ENCODE data around the gene PDE6H. TPM values are rescaled to one million over a fixed set of nuclear protein-coding genes. Genes with fewer than 3 reads are reported as not detected.

PDE6H gene
- total RNA-seq, 2 experiments from 2014 or later, result not detected

DNA sequence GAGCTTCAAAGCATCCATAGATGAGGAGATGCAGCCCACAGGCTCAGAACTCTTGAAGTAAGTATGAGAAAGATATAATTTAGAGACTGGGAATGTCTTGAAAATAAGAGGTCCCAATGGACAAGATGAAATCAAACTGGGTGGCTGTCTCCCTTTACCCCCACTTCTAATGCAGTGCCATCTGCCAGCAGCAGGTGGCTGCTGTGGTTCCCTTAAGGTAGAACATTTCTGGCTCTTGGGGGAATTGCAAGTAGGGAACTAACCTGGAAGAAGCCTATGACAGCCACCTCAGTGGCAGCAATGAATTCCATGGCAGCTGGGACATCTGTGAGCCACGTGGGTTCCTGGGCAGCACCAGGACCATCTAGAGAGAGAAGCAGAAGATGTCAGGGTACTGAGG lies 35.2 kb upstream of the PDE6H start:
- TF ChIP-seq, protein P1, sequence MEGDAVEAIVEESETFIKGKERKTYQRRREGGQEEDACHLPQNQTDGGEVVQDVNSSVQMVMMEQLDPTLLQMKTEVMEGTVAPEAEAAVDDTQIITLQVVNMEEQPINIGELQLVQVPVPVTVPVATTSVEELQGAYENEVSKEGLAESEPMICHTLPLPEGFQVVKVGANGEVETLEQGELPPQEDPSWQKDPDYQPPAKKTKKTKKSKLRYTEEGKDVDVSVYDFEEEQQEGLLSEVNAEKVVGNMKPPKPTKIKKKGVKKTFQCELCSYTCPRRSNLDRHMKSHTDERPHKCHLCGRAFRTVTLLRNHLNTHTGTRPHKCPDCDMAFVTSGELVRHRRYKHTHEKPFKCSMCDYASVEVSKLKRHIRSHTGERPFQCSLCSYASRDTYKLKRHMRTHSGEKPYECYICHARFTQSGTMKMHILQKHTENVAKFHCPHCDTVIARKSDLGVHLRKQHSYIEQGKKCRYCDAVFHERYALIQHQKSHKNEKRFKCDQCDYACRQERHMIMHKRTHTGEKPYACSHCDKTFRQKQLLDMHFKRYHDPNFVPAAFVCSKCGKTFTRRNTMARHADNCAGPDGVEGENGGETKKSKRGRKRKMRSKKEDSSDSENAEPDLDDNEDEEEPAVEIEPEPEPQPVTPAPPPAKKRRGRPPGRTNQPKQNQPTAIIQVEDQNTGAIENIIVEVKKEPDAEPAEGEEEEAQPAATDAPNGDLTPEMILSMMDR (IDR thresholded peaks at IDR 0.05), result peak; percentile 59
- Histone ChIP-seq H3K9me3 (ENCODE audit: control insufficient read depth in 1 of 2, insufficient read depth in 1 of 2, low read length in 2 of 2) (no peaks in the 10 kb centered on the region), H3K27me3 (ENCODE audit: control insufficient read depth in 1 of 2, insufficient read depth in 2 of 2, low read length in 2 of 2) (no peaks in the 10 kb centered on the region), H3K36me3 (ENCODE audit: insufficient read depth, low read length) (peaks cover 83% of the 10 kb centered on the region), H3K4me1 (ENCODE audit: insufficient read depth, low read length) (peaks cover 17% of the 10 kb centered on the region), H3K4me3 (ENCODE audit: low read length) (no peak overlapping the region), H3K27ac (ENCODE audit: low read depth in 1 of 2, low read length in 2 of 2) (no peak overlapping the region)
- ChIA-PET POLR2A (interaction anchor here (0.6 to 7.7 kb wide), 8 partner anchors 8 to 58 kb away, joined by 3 to 71 read pairs (median 9); partner anchors contain the start of gene ARHGDIB), CTCF (interaction anchor here (0.8 to 3.6 kb wide), 5 partner anchors 11 to 58 kb away, joined by 3 to 30 read pairs (median 3); no protein-coding TSS in a partner anchor)
- H3K4me3 Mint-ChIP-seq, result no peak overlapping the region
- peak; percentile 35 for ATAC-seq (ENCODE audit: poor library complexity)
- H3K4me1 Mint-ChIP-seq (ENCODE audit: low read depth), result peaks cover 63% of the 10 kb centered on the region
- peaks cover 95% of the 10 kb centered on the region for H3K36me3 Mint-ChIP-seq (ENCODE audit: low read depth)
- intact Hi-C loops (cut with DNase I, micrococcal nuclease), result loop anchor here (2.0 kb wide), 4 partner anchors 19 to 91 kb away; no protein-coding TSS in a partner anchor
- peak in 5 of 14 experiments; percentile 33 to 68 (median 55) for DNase-seq
- H3K9me3 Mint-ChIP-seq, result peaks cover 3% of the 10 kb centered on the region
- H3K27ac Mint-ChIP-seq, result peak overlapping the region; percentile 72
- H3K27me3 Mint-ChIP-seq, result no peaks in the 10 kb centered on the region

GRCh38 chr12:14938301-14938700 lies 34.5 kb upstream of the PDE6H start, which contains the start of gene ERP27:
Gene ERP27 (minus strand): TSS chr12:14938537. CDS start chr12:14938508, 29 bp downstream.
- POLR2A ChIA-PET, result interaction anchor here (0.6 to 7.7 kb wide), 8 partner anchors 10 to 167 kb away, joined by 3 to 71 read pairs (median 5); partner anchors contain the start of gene ARHGDIB
- Histone ChIP-seq H3K36me3 (ENCODE audit: insufficient read depth, low read length) (peaks cover 82% of the 10 kb centered on the region), H3K4me1 (ENCODE audit: insufficient read depth, low read length) (peaks cover 17% of the 10 kb centered on the region), H3K4me3 (ENCODE audit: low read length) (no peak within 1 kb of the TSS), H3K9me3 (ENCODE audit: control insufficient read depth in 1 of 2, insufficient read depth in 1 of 2, low read length in 2 of 2) (no peaks in the 10 kb centered on the region), H3K27me3 (ENCODE audit: control insufficient read depth in 1 of 2, insufficient read depth in 2 of 2, low read length in 2 of 2) (no peaks in the 10 kb centered on the region), H3K27ac (ENCODE audit: low read depth in 1 of 2, low read length in 2 of 2) (peak within 1 kb of the TSS in 1 of 2 donors; percentile 20)
- Mint-ChIP-seq H3K4me3 (peak within 1 kb of the TSS; percentile 3), H3K4me1 (ENCODE audit: low read depth) (peaks cover 65% of the 10 kb centered on the region), H3K27me3 (no peaks in the 10 kb centered on the region), H3K9me3 (peaks cover 3% of the 10 kb centered on the region), H3K36me3 (ENCODE audit: low read depth) (peaks cover 94% of the 10 kb centered on the region), H3K27ac (peak within 1 kb of the TSS; percentile 72)
- CTCF ChIA-PET, result interaction anchor here (1.0 to 3.6 kb wide), 4 partner anchors 10 to 57 kb away, joined by 3 to 30 read pairs (median 4); no protein-coding TSS in a partner anchor
- ATAC-seq (ENCODE audit: poor library complexity) (no peak), DNase-seq (no peak)
- TF ChIP-seq, protein P1 (IDR thresholded peaks at IDR 0.05), result no peak
- intact Hi-C loops (cut with DNase I, micrococcal nuclease), result loop anchor here in 1 of 2 experiments (2.0 kb wide), 1 partner anchor 48 kb away; no protein-coding TSS in a partner anchor

GRCh38 chr12:14941369-14941768 lies 31.5 kb upstream of the PDE6H start:
- Mint-ChIP-seq H3K36me3 (ENCODE audit: low read depth) (peaks cover 94% of the 10 kb centered on the region), H3K4me1 (ENCODE audit: low read depth) (peaks cover 86% of the 10 kb centered on the region), H3K9me3 (peaks cover 3% of the 10 kb centered on the region), H3K27me3 (no peaks in the 10 kb centered on the region), H3K27ac (peak overlapping the region; percentile 72), H3K4me3 (no peak overlapping the region)
- no peak for DNase-seq
- Histone ChIP-seq H3K4me3 (ENCODE audit: low read length) (no peak overlapping the region), H3K9me3 (ENCODE audit: control insufficient read depth in 1 of 2, insufficient read depth in 1 of 2, low read length in 2 of 2) (no peaks in the 10 kb centered on the region), H3K27me3 (ENCODE audit: control insufficient read depth in 1 of 2, insufficient read depth in 2 of 2, low read length in 2 of 2) (no peaks in the 10 kb centered on the region), H3K4me1 (ENCODE audit: insufficient read depth, low read length) (peaks cover 21% of the 10 kb centered on the region), H3K27ac (ENCODE audit: low read depth in 1 of 2, low read length in 2 of 2) (no peak overlapping the region), H3K36me3 (ENCODE audit: insufficient read depth, low read length) (peaks cover 77% of the 10 kb centered on the region)
- ATAC-seq (ENCODE audit: poor library complexity), result peak; percentile 4
- TF ChIP-seq, protein P1 (IDR thresholded peaks at IDR 0.05), result no peak
- ChIA-PET POLR2A (interaction anchor here (0.7 to 7.7 kb wide), 5 partner anchors 9 to 172 kb away, joined by 3 to 71 read pairs (median 5); partner anchors contain the start of gene ARHGDIB), CTCF (interaction anchor here (0.7 to 2.2 kb wide), 2 partner anchors 18 to 54 kb away, joined by 3 to 11 read pairs; no protein-coding TSS in a partner anchor)
- intact Hi-C loops (cut with DNase I, micrococcal nuclease), result no loop called here
